Subcutaneous abdominal adipose tissue (tissue), 5 donors: ENCODE results near the gene CFAP74.
A peak's percentile ranks its signal among the peaks of the same experiment; 100 is the strongest.

Source experiments
- H3K27ac ChIP-seq: one replicate; pipeline ENCODE4 v1.7.0; 2013; ENCODE audit warnings: low read depth, mild to moderate bottlenecking, inconsistent platforms, low read length, moderate library complexity
- H3K27me3 ChIP-seq, 5 donors: one replicate each; pipeline ENCODE4 v1.7.0; 2013; ENCODE audit warnings: low read length in 5 of 5, inconsistent platforms in 1 of 5; ENCODE audit not compliant: control insufficient read depth in 5 of 5, insufficient read depth in 4 of 5
- H3K36me3 ChIP-seq, 5 donors: one replicate each; pipeline ENCODE4 v1.7.0; 2013; ENCODE audit warnings: low read length in 5 of 5; ENCODE audit not compliant: control insufficient read depth in 5 of 5, insufficient read depth in 5 of 5
- H3K4me1 ChIP-seq, 5 donors: one replicate each; pipeline ENCODE4 v1.7.0; 2013; ENCODE audit warnings: low read length in 5 of 5, mild to moderate bottlenecking in 3 of 5, moderate library complexity in 1 of 5; ENCODE audit not compliant: control insufficient read depth in 5 of 5, insufficient read depth in 5 of 5
- H3K4me3 ChIP-seq, 5 donors: one replicate each; pipeline ENCODE4 v1.7.0; 2013; ENCODE audit warnings: low read length in 5 of 5, low read depth in 1 of 5
- H3K9ac ChIP-seq, 5 donors: one replicate each; pipeline ENCODE4 v1.7.0; 2013; ENCODE audit warnings: low read length in 5 of 5, mild to moderate bottlenecking in 4 of 5, moderate library complexity in 3 of 5
- H3K9me3 ChIP-seq, 5 donors: one replicate each; pipeline ENCODE4 v1.7.0; 2013; ENCODE audit warnings: low read length in 5 of 5; ENCODE audit not compliant: control insufficient read depth in 5 of 5
- donor health status: healthy.
- donor health status: healthy.
- donor health status: healthy.
- donor health status: healthy.
- donor health status: healthy.

The CFAP74 gene

DNA sequence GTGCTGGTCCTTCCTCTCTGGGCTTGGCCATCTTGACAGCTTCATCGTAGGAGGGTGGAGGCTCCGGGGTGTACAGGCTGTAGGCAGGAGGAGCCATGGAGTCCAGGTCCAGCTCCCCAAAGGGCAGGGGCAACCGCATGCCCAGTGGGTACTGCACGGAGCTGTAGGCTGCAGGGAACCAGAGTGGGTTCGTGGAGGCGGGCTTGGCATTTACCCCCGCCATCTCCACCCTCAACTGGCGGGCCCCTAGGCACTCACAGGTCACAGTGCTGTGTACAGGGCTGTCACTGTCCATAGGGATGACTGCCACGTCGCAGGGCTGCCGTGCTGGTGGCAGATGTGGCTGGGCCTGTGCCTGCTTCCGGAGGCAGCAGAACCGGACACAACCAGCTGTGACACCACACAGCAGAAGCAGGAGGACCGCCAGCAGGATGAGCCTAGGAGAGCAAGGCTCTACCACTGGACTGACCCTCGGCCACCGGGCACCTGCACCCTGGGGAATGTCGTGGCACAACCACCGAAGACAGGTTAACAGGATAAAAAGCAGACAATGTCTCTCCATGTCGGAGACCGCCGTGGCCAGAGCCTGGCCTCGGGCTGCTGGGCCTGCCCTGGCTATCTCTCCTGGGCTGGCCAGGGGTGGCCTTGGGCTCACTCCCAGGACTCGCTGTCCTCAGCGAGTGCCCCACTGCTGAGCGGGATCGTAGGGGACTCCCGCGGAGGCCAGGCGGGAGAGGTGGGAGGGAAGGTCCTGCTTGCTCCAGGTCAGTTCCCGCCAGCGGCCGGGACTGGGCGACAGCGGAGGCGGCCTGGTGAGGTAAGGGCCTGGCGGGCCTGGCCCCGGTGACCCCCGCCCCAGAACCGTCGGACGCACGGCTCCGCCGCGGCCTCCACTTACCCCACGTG lies 85.3 kb downstream of the CFAP74 start:
- peak overlapping the region in 3 of 5 donors; percentile 23 to 61 (median 34) for H3K9ac ChIP-seq
- H3K4me3 ChIP-seq: peak overlapping the region in 4 of 5 donors; percentile 22 to 67 (median 60)
- H3K27ac ChIP-seq: no peak overlapping the region

DNA sequence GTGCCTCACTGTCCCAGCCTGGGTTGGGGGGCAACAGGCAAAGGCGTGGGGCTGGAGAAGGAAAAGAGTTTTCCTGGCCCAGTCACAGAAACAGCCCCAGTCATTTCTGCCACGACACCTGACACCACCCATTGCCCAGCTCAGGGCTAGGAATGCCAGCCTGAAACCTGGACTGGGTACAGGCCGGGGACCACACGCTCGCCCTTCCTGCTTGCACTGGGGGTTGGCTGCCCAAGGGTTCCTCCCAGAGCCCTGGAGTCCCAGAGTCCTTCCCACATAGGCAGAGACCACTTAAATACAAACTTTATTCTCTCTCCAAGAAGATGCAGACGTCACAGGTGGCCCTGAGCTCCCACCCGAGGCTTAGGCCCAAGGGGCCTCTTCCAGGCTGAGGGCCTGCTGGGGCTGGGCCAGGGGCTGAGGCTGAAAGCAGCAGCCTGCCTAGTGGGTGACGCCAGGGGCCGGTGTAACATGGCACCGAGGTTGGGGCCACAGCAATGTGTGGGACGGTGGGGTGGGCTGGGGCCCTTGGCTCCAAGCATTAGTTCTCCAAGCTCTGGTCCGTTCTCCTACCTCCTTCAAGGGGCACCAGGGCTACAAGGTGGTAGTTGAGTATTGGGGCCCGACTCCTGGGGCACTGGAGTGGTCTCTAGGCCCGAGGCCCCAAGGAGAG lies 86.1 kb downstream of the CFAP74 start:
- Histone ChIP-seq H3K27me3 (peaks cover 0 to 6% (median 0%) of the 10 kb centered on the region in 5 donors), H3K27ac (no peak overlapping the region), H3K9me3 (no peaks in the 10 kb centered on the region), H3K4me1 (peaks cover 2 to 22% (median 16%) of the 10 kb centered on the region in 5 donors), H3K36me3 (no peaks in the 10 kb centered on the region), H3K4me3 (no peak overlapping the region), H3K9ac (no peak overlapping the region)

More for the DNA sequence above, 85.3 kb downstream of the CFAP74 start:
- Histone ChIP-seq H3K36me3 (no peaks in the 10 kb centered on the region), H3K27me3 (peaks cover 0 to 6% (median 0%) of the 10 kb centered on the region in 5 donors), H3K9me3 (no peaks in the 10 kb centered on the region), H3K4me1 (peaks cover 2 to 22% (median 16%) of the 10 kb centered on the region in 5 donors)

DNA sequence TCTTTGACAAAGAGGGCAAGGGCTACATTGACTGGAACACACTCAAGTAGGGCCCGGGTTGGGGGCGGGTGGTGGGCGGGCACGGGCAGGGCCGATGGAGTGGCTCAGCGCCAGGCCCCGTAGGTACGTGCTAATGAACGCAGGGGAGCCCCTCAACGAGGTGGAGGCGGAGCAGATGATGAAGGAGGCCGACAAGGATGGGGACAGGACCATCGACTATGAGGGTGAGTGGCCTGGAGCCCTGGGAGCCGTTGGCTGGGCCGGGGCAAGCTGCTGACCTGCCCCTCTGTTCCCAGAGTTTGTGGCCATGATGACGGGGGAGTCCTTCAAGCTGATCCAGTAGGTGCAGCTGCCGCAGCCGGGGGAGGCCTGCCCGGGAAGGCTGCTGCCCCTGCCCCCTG lies 86.7 kb downstream of the CFAP74 start:
- Histone ChIP-seq H3K27me3 (peaks cover 0 to 6% (median 0%) of the 10 kb centered on the region in 5 donors), H3K9ac (no peak overlapping the region), H3K9me3 (no peaks in the 10 kb centered on the region), H3K4me1 (peaks cover 2 to 22% (median 16%) of the 10 kb centered on the region in 5 donors), H3K4me3 (no peak overlapping the region), H3K27ac (no peak overlapping the region), H3K36me3 (no peaks in the 10 kb centered on the region)

DNA sequence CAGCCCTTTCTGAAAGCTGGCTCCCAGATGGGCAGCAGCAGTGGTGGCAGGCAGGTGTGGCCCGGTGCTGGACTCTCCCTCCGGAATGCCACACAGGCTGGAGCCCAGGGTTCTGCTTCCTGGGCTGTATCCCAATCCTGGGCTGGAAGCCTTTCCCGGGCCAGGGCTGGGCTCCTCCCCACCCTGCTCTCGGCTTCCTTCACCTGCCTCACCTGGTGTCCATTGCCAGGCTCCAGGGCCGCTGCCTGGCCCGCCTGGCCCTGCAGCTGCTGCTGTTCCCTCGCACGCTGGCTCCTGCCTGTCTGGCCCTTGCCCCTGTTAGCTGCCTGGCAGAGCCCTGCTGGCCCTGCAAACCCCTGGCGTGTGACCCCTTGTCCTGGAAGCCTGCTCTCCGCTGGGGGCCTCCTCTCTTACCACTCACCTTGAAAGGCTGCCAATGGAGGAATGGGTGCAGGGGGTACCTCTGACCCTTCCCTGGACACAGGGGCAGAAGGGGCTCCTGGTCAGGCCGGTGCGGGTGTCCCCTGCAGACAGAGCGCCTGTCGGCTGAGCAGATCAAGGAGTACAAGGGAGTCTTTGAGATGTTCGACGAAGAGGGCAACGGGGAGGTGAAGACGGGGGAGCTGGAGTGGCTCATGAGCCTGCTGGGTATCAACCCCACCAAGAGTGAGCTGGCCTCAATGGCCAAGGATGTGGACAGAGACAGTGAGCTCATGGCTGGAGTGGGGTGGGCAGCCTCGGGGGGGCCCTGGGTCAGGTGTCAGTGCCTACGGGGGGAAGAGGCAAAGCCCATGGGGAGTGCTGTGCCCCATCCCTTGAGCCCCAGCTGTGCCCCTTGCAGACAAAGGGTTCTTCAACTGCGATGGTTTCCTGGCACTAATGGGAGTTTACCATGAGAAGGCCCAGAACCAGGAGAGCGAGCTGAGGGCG lies 87.4 kb downstream of the CFAP74 start:
- Histone ChIP-seq H3K4me1 (peaks cover 2 to 22% (median 16%) of the 10 kb centered on the region in 5 donors), H3K4me3 (no peak overlapping the region), H3K27ac (no peak overlapping the region), H3K27me3 (peaks cover 0 to 6% (median 0%) of the 10 kb centered on the region in 5 donors), H3K9ac (no peak overlapping the region), H3K36me3 (no peaks in the 10 kb centered on the region), H3K9me3 (no peaks in the 10 kb centered on the region)

DNA sequence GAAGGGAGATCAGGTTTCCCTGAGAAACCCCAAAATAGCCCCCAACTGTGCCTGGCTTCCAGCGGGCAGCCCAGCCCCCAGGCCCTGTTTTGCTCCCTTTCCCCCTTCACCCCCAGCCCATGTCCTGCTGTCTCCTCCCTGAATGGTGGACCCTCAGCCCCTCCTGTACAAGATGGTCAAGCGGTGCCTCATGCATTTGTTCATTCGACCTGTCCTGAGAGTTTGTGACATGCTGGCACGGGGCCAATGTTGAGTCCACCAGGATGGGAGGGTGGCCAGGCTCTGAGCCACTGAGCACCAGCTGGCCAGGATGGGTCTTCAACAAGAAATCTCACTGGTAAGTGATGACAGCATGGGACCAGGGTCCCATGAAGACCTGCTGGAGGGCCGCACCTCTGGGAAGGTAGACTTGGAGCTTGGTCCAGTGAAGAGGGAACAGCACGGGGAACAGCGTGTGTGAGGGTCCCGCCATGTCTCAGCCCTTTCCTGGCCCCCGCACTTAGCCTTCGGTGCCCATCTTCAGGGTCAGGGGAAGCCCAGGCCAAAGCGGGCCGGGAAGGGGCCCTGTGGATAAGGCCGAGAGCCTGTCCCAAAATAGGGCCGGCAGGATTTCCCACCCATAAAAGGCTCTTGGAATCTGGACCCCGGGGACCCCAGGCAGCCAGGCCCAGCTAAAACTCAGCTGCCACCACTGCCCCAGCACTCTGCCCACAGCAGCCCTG lies 88.5 kb downstream of the CFAP74 start, which contains the start of gene CALML6:
Gene CALML6 (plus strand): TSS at position 290 of the 722 bp plus-strand sequence. CDS start 21 bp downstream, at position 311.
- Histone ChIP-seq H3K27ac (no peak within 1 kb of the TSS), H3K9ac (no peak within 1 kb of the TSS), H3K27me3 (peaks cover 0 to 6% (median 0%) of the 10 kb centered on the region in 5 donors), H3K4me3 (no peak within 1 kb of the TSS), H3K9me3 (no peaks in the 10 kb centered on the region), H3K4me1 (peaks cover 2 to 22% (median 16%) of the 10 kb centered on the region in 5 donors), H3K36me3 (no peaks in the 10 kb centered on the region)

DNA sequence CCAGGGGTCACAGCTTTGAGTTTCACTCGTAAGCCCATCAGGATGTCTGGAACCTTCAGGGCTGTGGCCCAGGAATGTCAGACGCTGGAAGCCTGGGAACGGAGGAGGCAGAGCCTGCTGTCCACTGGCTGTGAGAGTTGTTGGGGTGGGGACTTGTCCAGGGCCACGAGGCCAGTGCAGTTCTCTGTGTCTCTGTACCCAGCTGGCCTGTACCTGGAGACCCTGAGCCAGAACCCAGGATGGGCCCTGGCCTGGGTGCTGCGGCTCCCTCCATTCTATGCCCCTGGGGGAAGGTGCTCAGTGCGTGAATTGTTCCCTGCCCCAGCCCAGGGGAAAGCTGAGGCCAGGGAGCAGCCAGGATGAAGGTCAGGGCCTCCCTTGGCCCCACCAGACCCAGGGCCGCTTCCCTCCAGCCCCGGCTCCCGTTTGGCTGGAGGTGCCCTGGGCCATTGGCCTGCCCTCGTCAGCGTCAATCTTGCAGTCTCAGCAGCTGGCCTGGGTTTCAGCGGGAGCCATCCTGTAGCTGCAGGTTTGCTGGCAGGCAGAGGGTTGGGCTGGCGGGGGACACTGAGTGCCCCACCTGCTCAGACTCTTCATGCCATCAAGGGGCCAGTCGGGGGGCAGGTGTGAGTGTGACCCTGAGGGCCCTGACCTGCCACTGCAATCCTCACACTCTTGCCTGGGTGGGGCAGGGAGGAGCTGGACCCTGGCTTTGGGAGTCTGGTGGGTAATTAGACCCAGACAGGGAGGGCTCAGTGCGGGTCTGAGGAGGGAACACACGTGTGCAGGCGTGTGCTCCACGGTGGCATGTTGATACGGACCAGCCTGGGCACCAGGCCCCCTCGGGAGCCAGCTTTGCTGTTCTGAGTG lies 89.2 kb downstream of the CFAP74 start:
- Histone ChIP-seq H3K27ac (no peak overlapping the region), H3K36me3 (no peaks in the 10 kb centered on the region), H3K9ac (no peak overlapping the region), H3K27me3 (peaks cover 0 to 6% (median 0%) of the 10 kb centered on the region in 5 donors), H3K4me1 (peaks cover 2 to 22% (median 17%) of the 10 kb centered on the region in 5 donors), H3K4me3 (no peak overlapping the region), H3K9me3 (no peaks in the 10 kb centered on the region)

DNA sequence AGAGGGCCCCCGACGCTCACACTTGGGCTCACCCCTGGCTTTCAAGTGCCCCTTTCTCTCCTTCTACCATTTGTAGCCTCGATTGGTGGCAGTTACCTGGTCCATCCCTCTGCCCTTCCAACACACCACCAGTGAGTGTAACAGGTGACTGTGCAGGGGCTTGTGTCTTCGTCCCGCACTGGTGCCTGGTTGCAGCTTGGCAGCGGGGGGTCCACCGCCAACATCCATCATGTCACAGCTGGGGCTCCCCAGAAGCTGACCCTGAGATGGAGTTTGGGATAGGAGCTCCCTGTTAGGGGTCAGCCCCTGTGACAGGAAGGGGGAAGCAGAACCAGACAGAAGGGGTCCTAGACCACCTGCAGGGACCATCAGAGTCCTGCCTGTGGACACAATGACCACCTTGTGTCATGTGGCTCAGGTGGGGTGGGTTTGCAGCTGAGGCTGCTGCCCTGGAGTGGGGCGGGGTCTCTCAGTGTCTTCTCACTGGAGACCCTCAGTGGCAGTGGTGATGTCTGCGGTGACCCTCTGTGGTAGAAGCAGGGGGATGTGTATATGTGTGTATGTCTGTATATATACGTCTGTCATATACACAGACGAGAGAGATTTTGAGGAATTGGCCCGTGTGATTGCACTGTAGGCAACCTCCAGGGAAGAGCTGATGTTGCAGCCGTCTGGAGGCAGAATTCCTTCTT lies 92.1 kb downstream of the CFAP74 start:
- Histone ChIP-seq H3K27me3 (peaks cover 0 to 6% (median 0%) of the 10 kb centered on the region in 5 donors), H3K9ac (no peak overlapping the region), H3K9me3 (no peaks in the 10 kb centered on the region), H3K27ac (no peak overlapping the region), H3K4me1 (peaks cover 0 to 26% (median 19%) of the 10 kb centered on the region in 5 donors), H3K4me3 (no peak overlapping the region), H3K36me3 (no peaks in the 10 kb centered on the region)

DNA sequence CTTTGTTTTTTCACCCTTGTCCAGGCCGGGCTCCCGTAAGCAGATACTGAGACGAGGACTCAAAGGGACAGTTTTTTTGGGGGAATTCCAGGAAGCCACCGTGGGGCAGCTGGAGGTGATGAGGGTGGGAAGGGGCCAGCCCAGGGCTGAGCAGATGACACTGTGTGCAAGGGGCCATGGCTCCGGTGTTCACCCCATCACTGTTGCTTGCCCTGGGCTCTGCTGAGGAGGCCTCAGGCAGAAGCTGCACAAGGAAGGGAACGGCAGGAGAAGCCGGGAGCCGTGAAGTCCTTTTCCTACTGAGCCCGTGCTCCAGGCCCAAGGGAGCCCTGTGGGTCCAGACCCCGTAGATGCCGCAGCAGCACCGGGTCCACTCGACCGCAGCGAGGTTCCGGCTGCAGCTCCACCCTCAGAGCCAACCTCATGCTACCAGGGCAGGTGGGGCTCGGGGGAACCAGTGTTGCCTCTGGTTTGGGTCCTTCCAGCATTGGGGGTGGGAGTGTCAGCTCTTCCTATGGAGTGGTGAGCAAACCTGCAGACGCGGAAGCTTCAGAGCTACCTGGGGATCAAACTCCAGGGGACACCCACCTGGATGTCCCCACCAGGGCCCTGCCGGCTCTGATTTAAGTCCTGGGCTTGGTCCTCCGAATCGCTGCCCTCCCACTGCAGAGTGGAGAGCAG lies 92.8 kb downstream of the CFAP74 start:
- Histone ChIP-seq H3K27ac (no peak overlapping the region), H3K9ac (no peak overlapping the region), H3K4me3 (no peak overlapping the region), H3K4me1 (peaks cover 0 to 31% (median 23%) of the 10 kb centered on the region in 5 donors), H3K9me3 (no peaks in the 10 kb centered on the region), H3K36me3 (no peaks in the 10 kb centered on the region), H3K27me3 (peaks cover 0 to 6% (median 0%) of the 10 kb centered on the region in 5 donors)
